GM19467 (cell line): ENCODE results near the gene HDAC4.
"Not testable (repeated sequence)": the region's sequence is repeated elsewhere in the genome, so short reads cannot be mapped to it uniquely, and the experiment has no call there.

Experiments used
- ATAC-seq: cut with Tn5 transposase; IDR thresholded peaks from one replicate; pipeline ENCODE4 v1.9.1; 2021; ENCODE audit warnings: mild to moderate bottlenecking, moderate library complexity; ENCODE audit not compliant: unreplicated experiment

The HDAC4 gene

GRCh38 chr2:239400596-239401066 lies at the start of gene HDAC4:
Gene HDAC4, minus strand, starts transcription at chr2:239401020. Its CDS starts 48,321 bp downstream, at chr2:239352699.
- ATAC-seq, result no peak

DNA sequence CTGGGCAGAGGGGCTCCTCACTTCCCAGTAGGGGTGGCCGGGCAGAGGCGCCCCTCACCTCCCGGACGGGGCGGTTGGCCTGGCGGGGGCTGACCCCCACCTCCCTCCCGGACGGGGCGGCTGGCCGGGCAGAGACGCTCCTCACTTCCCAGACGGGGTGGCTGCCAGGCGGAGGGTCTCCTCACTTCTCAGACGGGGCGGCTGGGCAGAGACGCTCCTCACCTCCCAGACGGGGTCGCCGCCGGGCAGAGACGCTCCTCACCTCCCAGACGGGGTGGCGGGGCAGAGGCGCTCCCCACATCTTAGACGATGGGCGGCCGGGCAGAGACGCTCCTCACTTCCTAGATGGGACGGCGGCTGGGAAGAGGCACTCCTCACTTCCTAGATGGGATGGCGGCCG lies 48.6 kb upstream of the HDAC4 start:
- ATAC-seq, result not testable (repeated sequence)

DNA sequence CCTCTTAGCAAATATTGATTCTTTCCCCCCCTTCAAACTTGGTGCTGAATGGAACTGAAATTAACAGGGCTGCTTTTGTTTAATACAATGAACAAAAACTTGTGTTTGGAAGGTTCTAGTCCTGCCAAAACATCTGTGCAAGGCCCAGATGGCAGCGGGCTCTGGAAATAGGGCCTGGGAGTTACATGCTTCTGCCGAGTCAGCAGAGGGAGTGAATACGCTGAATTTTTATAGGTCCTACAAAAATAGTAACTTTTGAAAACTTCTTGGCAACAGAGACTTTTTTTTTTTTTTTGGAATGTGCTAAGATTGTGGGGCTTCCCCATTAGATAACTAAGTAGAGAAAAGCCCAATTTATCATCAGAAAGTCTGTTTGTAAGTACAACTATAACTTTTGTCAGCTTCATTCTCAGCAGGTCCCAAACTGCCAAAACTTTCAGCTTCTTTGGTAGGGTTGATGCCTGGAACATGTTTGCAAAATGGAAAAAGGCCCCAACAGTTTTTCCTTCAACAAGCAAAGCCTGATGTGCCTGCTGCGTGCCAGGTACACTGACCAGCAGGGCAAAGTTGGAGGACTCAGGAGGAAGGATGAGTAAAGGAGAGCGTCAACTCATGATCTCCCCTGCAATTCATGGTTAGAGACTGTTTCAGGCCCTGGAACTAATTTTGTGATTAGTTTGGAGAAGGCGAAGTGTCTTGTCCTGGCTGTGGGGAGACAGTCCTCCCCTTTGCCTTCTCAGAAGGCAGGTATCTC lies 45.1 kb upstream of the HDAC4 start:
- ATAC-seq, result no peak

DNA sequence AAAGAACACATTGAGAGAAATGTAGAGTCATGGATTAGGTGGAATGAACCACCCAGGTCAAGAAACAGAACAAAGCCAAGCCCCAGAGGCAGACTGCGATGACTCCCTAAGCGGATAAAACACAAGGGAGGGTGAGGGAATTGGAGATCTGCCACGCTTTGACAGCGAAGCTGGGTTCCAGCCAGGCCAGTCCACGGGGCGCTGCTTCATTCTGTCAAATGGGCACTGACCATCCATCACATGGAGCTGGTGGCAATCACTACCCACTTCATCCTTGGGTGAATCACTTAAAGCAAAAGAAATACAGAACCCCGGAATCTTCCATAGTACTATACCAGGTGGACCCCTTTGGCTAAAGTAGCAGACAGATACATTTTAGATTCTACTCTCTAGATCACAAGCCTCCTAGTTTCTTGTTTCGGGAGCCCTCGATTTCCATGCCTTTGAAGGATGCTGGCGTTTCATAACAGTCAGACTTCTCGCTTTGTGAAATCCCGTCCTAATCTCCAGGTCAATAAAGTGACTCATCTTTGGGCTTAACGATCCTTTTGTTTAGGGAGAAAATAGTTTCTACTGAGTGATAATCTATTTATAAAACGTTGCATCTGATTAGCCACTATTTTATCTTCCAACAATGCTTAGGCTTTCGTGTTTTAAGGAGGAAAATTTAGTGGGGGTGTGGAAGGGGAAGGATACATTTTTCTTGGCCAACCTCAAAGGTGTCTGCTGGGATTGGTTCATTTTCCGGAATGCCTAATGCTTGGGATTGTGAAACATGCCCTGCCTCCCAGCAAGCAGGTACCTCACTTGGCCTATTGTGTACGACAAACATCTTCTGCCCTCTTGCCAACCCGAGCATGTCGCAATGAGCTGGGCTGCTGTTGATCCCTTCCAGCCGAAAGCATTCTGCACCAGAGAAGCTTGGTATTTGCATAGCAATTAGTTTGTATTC lies 44.1 kb upstream of the HDAC4 start:
- ATAC-seq, result no peak

GRCh38 chr2:239443666-239444567 lies 43.1 kb upstream of the HDAC4 start:
- ATAC-seq, result no peak

DNA sequence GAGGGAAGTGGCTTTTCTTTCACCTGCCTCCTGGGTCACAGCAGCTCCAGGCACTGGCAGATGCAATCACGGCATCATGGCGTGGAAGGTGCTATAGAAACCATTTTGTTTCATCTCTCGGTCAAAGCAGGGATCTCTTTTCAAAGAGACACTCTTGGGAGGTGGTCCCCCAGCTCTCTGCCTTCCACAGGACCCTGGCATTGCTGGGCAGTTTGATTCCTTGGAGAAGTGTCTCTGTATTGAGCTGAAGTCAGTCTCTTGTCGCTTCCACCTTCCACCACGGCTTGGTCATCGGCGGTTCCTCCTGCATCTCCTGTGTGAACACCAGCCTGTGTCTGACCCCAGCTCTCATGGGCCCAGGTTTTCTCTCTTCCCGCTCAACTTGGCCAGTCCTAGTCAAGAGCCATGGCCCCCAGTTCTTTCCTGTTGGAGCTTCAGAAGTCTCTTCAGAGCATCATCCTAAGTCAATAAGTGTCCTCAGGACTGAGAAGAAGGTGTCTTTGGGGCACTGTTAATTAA lies 42.3 kb upstream of the HDAC4 start:
- no peak for ATAC-seq

GRCh38 chr2:239442192-239442591 lies 41.4 kb upstream of the HDAC4 start:
- no peak for ATAC-seq

DNA sequence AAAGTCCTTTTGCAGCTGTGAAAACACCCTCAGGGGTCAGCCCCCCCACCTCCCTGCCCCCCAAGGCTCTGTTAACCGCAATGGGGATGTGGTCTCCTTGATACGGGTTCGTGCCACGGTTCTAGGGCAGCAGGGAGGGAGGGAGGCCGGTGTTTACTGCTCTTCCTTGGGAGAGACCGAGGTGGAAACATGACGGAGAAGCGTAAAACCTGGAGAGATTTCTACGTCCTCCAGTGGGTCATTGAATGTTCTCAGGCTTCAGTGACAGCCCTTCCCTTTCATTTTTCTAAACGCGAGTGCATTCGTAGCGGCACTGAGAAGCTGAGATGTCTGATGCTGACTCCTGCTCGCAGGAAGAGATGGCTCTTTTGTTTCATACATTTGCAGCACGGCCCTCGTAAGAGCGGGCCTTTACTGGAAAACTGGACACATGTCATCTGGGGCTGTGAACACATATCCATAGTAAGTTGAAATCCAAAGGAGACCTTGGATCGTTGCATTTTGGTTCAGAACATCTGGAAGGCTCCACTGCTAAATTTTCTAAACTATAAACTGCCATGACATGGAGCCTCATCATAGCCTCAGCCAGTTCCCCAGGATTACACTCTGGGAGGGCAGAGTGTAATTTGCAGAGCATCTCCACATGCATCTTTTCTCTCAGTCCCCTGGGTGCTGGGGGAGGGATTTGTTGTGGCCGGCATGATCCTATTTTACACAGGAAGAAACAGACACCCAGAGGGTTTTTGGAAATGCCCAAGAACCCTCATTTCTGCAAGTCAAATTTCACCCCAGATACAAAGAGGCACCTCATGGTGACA lies 40.6 kb upstream of the HDAC4 start:
- ATAC-seq, result no peak

DNA sequence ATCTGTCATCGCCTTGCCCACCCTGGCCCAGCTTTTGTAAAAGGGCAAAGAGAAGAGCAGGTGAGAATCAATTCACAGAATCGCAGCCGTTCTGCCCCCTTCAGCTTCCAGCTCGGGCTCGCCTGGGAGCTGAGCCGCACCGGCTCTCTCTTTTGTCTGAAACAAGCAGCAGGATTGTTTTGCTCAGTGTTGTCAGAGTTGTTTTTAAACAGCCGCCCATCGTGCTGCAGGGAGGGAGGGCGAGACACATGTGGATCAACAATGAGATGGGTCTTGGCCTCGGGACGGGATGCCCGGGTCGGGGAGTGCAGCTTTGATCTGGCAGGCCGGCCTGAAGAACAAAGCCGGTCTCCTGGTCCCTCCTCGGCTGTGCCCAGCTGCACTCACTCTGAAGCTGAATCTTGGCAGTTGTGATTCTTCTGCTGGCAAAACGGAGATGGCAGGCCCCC lies 39.7 kb upstream of the HDAC4 start:
- ATAC-seq, result no peak

DNA sequence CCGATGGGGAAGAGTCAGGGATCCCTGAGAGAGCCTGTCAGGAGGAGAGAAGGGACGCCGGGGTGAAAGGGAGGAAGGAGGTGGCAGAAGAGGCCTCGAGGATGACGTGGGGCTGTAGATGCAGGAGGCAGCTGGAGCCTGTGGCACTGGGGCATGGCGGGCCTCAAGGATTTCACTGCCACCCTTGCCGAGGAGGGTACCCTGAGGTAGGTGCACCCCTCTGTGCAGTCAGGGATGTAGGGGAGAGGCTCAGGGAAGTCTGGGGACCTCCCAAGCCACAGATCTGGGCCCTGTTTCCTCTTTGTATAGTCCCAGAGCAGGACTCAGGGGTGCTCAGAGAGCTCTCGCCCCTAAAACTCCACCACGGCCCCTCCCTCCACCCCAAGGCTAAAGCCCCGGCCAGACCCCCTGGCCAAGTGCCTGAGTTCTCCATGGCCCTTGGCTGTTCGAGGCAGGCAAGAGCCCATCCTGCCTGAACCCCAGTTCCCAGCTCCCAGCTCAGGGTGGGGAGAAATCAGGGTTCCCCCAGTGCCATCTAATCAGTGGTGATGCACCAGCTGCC lies 39.0 kb upstream of the HDAC4 start:
- no peak for ATAC-seq

GRCh38 chr2:239438995-239439753 lies 38.4 kb upstream of the HDAC4 start:
- ATAC-seq, result no peak

- no peak for ATAC-seq
These were observed 37.5 kb upstream of the HDAC4 start for GRCh38 chr2:239438368-239438767.

GRCh38 chr2:239436669-239437335 lies 36.0 kb upstream of the HDAC4 start:
- ATAC-seq, result no peak

DNA sequence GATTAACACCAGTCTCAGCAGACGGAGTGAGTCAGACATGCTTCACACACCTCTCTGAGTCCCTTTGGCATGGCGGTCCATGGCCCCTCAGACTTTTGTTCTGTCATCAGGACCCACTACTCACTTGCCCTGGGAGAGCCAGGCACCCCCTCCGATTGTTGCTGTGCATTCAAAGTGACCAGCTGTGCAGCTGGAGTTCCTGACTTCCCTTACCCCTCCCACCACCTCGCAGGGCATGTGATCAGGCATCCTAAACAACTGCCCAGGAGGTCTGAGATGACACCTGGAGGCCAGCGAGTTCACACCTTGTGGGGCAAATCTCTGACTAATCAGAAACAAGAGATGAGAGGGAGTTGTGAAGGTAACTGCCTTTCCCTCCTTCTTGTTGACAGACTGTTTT lies 35.3 kb upstream of the HDAC4 start:
- ATAC-seq, result no peak

- no peak for ATAC-seq
These were observed 33.1 kb upstream of the HDAC4 start for GRCh38 chr2:239433777-239434403.

DNA sequence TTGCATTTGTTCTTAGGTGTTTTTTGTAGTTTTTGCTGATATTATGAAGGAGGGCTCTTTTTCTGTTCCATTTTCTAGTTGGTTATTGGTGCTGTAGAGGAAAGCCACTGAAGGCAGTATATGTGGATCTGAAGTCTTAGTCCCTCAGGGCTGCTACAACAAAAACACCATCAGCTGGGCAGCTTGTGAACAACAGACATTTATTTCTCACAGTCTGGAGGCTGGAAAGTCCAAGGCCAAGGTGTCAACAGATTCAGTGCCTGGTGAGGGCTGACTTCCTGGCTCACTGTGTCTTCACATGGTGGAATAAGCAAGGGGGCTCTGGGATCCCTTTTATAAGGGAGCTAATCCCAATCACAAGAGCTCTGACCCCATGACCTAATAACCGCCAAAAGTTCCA lies 31.4 kb upstream of the HDAC4 start:
- no peak for ATAC-seq

DNA sequence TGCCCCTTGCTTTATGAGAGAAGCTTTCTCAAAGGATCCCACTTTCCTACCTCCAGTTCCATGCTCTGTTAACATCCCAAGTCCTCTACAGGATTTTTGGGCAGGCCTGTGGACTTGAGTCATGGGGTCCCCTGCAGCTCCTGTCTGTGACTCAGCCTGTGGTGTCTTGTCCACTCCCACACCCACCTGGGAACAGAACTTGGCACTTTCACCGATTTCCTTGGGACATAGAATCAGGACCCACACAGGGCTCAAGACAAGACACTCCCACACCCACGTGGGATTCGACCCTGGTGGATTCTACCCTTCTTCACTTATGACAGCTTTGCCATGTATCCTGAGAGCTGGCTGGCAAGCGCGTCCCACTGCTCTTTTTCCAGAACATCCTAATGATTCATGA lies 30.7 kb upstream of the HDAC4 start:
- no peak for ATAC-seq
